Suprapubic skin (tissue), 4 donors: ENCODE results near the gene SEMA6B. TPM values are rescaled to one million over a fixed set of nuclear protein-coding genes. Genes with fewer than 3 reads are reported as not detected.
"Not testable (repeated sequence)": the region's sequence is repeated elsewhere in the genome, so short reads cannot be mapped to it uniquely, and the experiment has no call there.

Experiments used
- DNase-seq, 2 donors: peaks; one replicate each; pipeline ENCODE4 v3.0.0-alpha.2; 2019; ENCODE audit warnings: low spot score in 2 of 2
- H3K27ac ChIP-seq: fragments of 200-600 bp; sonication (generic); one replicate; pipeline ENCODE4 v1.5.1; 2019
- H3K27me3 ChIP-seq: fragments of 200-600 bp; sonication (generic); one replicate; pipeline ENCODE4 v1.5.1; 2019
- H3K36me3 ChIP-seq: fragments of 200-600 bp; sonication (generic); one replicate; pipeline ENCODE4 v1.5.1; 2019
- H3K4me1 ChIP-seq: fragments of 200-600 bp; sonication (generic); one replicate; pipeline ENCODE4 v1.5.1; 2019
- H3K4me3 ChIP-seq: fragments of 200-600 bp; sonication (generic); one replicate; pipeline ENCODE4 v1.5.1; 2019; ENCODE audit warnings: mild to moderate bottlenecking
- H3K9me3 ChIP-seq: fragments of 200-600 bp; sonication (generic); one replicate; pipeline ENCODE4 v1.5.1; 2019
- CTCF ChIP-seq, 2 donors: fragments of 200-600 bp in 1 of 2; fragments of 450-650 bp in 1 of 2; sonication (generic) in 1 of 2; IDR thresholded peaks; one replicate each; pipeline ENCODE4 v1.5.1; 2016 to 2019; ENCODE audit warnings: antibody characterized with exemption in 2 of 2, mild to moderate bottlenecking in 1 of 2, moderate library complexity in 1 of 2
- EP300 ChIP-seq: sonication (generic); formaldehyde crosslinking; IDR thresholded peaks from one replicate; pipeline ENCODE4 v1.6.1; 2017; ENCODE audit warnings: antibody characterized with exemption
- POLR2A ChIP-seq, 2 donors: fragments of 450-650 bp; IDR thresholded peaks; one replicate each; pipeline ENCODE4 v1.6.1; 2017; ENCODE audit warnings: antibody characterized with exemption in 2 of 2, mild to moderate bottlenecking in 2 of 2, moderate library complexity in 2 of 2
- POLR2AphosphoS5 ChIP-seq, 3 donors: sonication (generic); formaldehyde crosslinking; IDR thresholded peaks; one replicate each; pipeline ENCODE4 v1.6.1; 2017; ENCODE audit warnings: antibody characterized with exemption in 3 of 3
- WGBS: methylation state at CpG from one replicate; pipeline ENCODE4 v1.1.5; 2018; 5-methylcytosine and 5-hydroxymethylcytosine counted together
- total RNA-seq, 4 donors: library from RNA; depleted of rRNA; stranded (reverse); fragments of >200 nt; gene quantifications; one replicate each; pipeline ENCODE4 v1.1.0, GENCODE V29; 2016

The SEMA6B gene
- total RNA-seq, 4 donors from 2014 or later: 1.5 to 5.4 (median 3.3) TPM

GRCh38 chr19:4528843-4529242 lies 30.6 kb downstream of the SEMA6B start:
- Histone ChIP-seq H3K9me3 (no peaks in the 10 kb centered on the region), H3K27ac (no peak overlapping the region), H3K4me3 (no peak overlapping the region), H3K4me1 (no peaks in the 10 kb centered on the region), H3K27me3 (no peaks in the 10 kb centered on the region), H3K36me3 (no peaks in the 10 kb centered on the region)
- no peak for TF ChIP-seq CTCF (IDR thresholded peaks at IDR 0.05)
- TF ChIP-seq POLR2AphosphoS5 (IDR thresholded peaks at IDR 0.05): no peak
- TF ChIP-seq EP300: no peak
- no peak for TF ChIP-seq POLR2A (IDR thresholded peaks at IDR 0.05)
- DNase-seq: no peak
- WGBS: 71% methylated on average over 15 of the region's 15 CpGs

GRCh38 chr19:4527377-4527776 lies 32.1 kb downstream of the SEMA6B start:
- H3K27ac ChIP-seq, H3K27me3 ChIP-seq, DNase-seq, H3K4me3 ChIP-seq, H3K36me3 ChIP-seq, H3K9me3 ChIP-seq, H3K4me1 ChIP-seq: not testable (repeated sequence)
- WGBS: 93% methylated on average over 8 of the region's 8 CpGs

GRCh38 chr19:4525563-4526002 lies 33.9 kb downstream of the SEMA6B start:
- DNase-seq: no peak
- H3K27ac ChIP-seq: no peak overlapping the region
- no peaks in the 10 kb centered on the region for H3K36me3 ChIP-seq
- H3K27me3 ChIP-seq: no peaks in the 10 kb centered on the region
- H3K4me3 ChIP-seq: no peak overlapping the region
- WGBS: 64% methylated on average over 12 of the region's 23 CpGs
- no peaks in the 10 kb centered on the region for H3K9me3 ChIP-seq
- no peak for TF ChIP-seq POLR2A (IDR thresholded peaks at IDR 0.05)
- no peak for TF ChIP-seq EP300
- no peak for TF ChIP-seq POLR2AphosphoS5 (IDR thresholded peaks at IDR 0.05)
- no peak for TF ChIP-seq CTCF (IDR thresholded peaks at IDR 0.05)
- H3K4me1 ChIP-seq: no peaks in the 10 kb centered on the region

- 73% methylated on average over 18 of the region's 23 CpGs for WGBS
- Histone ChIP-seq H3K36me3 (no peaks in the 10 kb centered on the region), H3K4me3 (no peak overlapping the region), H3K27ac (no peak overlapping the region), H3K4me1 (no peaks in the 10 kb centered on the region), H3K27me3 (no peaks in the 10 kb centered on the region), H3K9me3 (no peaks in the 10 kb centered on the region)
- DNase-seq: peak in 1 of 2 donors; percentile 69
- no peak for TF ChIP-seq POLR2AphosphoS5 (IDR thresholded peaks at IDR 0.05)
- peak; percentile 19 to 77 for TF ChIP-seq CTCF (IDR thresholded peaks at IDR 0.05)
Measured at GRCh38 chr19:4524808-4525562, 34.5 kb downstream of the SEMA6B start.

- 57% methylated on average over 15 of the region's 53 CpGs for WGBS
- Histone ChIP-seq H3K27ac (no peak overlapping the region), H3K36me3 (no peaks in the 10 kb centered on the region), H3K27me3 (no peaks in the 10 kb centered on the region), H3K4me3 (no peak overlapping the region), H3K9me3 (no peaks in the 10 kb centered on the region), H3K4me1 (peaks cover 13% of the 10 kb centered on the region)
- peak in 1 of 2 donors; percentile 46 for TF ChIP-seq CTCF (IDR thresholded peaks at IDR 0.05)
- no peak for TF ChIP-seq POLR2A (IDR thresholded peaks at IDR 0.05)
- TF ChIP-seq POLR2AphosphoS5 (IDR thresholded peaks at IDR 0.05): no peak
- DNase-seq: peak in 1 of 2 donors; percentile 64
Measured at GRCh38 chr19:4523306-4524110, 36.0 kb downstream of the SEMA6B start.
